Muscle layer of colon (tissue), 2 donors: ENCODE results near the gene NRP2.
A peak's percentile ranks its signal among the peaks of the same experiment; 100 is the strongest.

ENCODE experiments used
- H3K27ac ChIP-seq: one replicate; pipeline ENCODE4 v1.7.0; 2013; ENCODE audit warnings: low read depth, mild to moderate bottlenecking, low read length, moderate library complexity
- H3K27me3 ChIP-seq, 2 donors: one replicate each; pipeline ENCODE4 v1.7.0; 2013; ENCODE audit warnings: low read length in 2 of 2, mild to moderate bottlenecking in 2 of 2; ENCODE audit not compliant: insufficient read depth in 2 of 2, control insufficient read depth in 1 of 2
- H3K36me3 ChIP-seq: one replicate; pipeline ENCODE4 v1.7.0; 2013; ENCODE audit warnings: mild to moderate bottlenecking, low read length; ENCODE audit not compliant: insufficient read depth
- H3K4me1 ChIP-seq: one replicate; pipeline ENCODE4 v1.7.0; 2013; ENCODE audit warnings: mild to moderate bottlenecking, low read length; ENCODE audit not compliant: insufficient read depth
- H3K4me3 ChIP-seq, 2 donors: one replicate each; pipeline ENCODE4 v1.7.0; 2013; ENCODE audit warnings: low read length in 2 of 2, low read depth in 1 of 2, mild to moderate bottlenecking in 1 of 2, moderate library complexity in 1 of 2
- H3K9ac ChIP-seq: one replicate; pipeline ENCODE4 v1.7.0; 2013; ENCODE audit warnings: low read length
- H3K9me3 ChIP-seq: one replicate; pipeline ENCODE4 v1.7.0; 2013; ENCODE audit warnings: mild to moderate bottlenecking, low read length
- donor health status: abdominal sarcoma.
- donor health status: Adenocarcinoma of cecum.

Gene NRP2

GRCh38 chr2:205782941-205783340, 100.6 kb downstream of the NRP2 start:
- Histone ChIP-seq H3K9ac (no peak overlapping the region), H3K4me3 (no peak overlapping the region), H3K36me3 (peaks cover 23% of the 10 kb centered on the region), H3K4me1 (peaks cover 100% of the 10 kb centered on the region), H3K27me3 (no peaks in the 10 kb centered on the region), H3K9me3 (no peaks in the 10 kb centered on the region), H3K27ac (peak overlapping the region; percentile 35)

GRCh38 chr2:205783872-205784499, 101.7 kb downstream of the NRP2 start:
- Histone ChIP-seq H3K36me3 (peaks cover 20% of the 10 kb centered on the region), H3K4me3 (no peak overlapping the region), H3K9ac (no peak overlapping the region), H3K9me3 (no peaks in the 10 kb centered on the region), H3K4me1 (peaks cover 91% of the 10 kb centered on the region), H3K27ac (peak overlapping the region; percentile 35), H3K27me3 (no peaks in the 10 kb centered on the region)

- no peak overlapping the region for H3K9ac ChIP-seq
- peak overlapping the region; percentile 4 for H3K27ac ChIP-seq
- peaks cover 89% of the 10 kb centered on the region for H3K4me1 ChIP-seq
Measured at GRCh38 chr2:205785507-205786260, 103.4 kb downstream of the NRP2 start.

GRCh38 chr2:205786976-205787375, 104.7 kb downstream of the NRP2 start:
- Histone ChIP-seq H3K36me3 (peaks cover 25% of the 10 kb centered on the region), H3K9ac (no peak overlapping the region), H3K27ac (peak overlapping the region; percentile 4), H3K27me3 (no peaks in the 10 kb centered on the region), H3K9me3 (no peaks in the 10 kb centered on the region), H3K4me1 (peaks cover 87% of the 10 kb centered on the region), H3K4me3 (no peak overlapping the region)

More at GRCh38 chr2:205785507-205786260, 103.4 kb downstream of the NRP2 start:
- no peak overlapping the region for H3K4me3 ChIP-seq
- H3K9me3 ChIP-seq = no peaks in the 10 kb centered on the region
- H3K27me3 ChIP-seq = no peaks in the 10 kb centered on the region
- peaks cover 25% of the 10 kb centered on the region for H3K36me3 ChIP-seq

- peaks cover 25% of the 10 kb centered on the region for H3K36me3 ChIP-seq
- peak overlapping the region; percentile 41 for H3K27ac ChIP-seq
- H3K9ac ChIP-seq = no peak overlapping the region
- H3K27me3 ChIP-seq = no peaks in the 10 kb centered on the region
- no peak overlapping the region for H3K4me3 ChIP-seq
- H3K9me3 ChIP-seq = no peaks in the 10 kb centered on the region
- H3K4me1 ChIP-seq = peaks cover 87% of the 10 kb centered on the region
Measured at GRCh38 chr2:205787761-205788160, 105.5 kb downstream of the NRP2 start.

GRCh38 chr2:205789906-205790305, 107.6 kb downstream of the NRP2 start:
- H3K4me1 ChIP-seq = peaks cover 81% of the 10 kb centered on the region
- no peak overlapping the region for H3K4me3 ChIP-seq
- H3K9me3 ChIP-seq = no peaks in the 10 kb centered on the region
- no peak overlapping the region for H3K9ac ChIP-seq
- peaks cover 25% of the 10 kb centered on the region for H3K36me3 ChIP-seq
- no peaks in the 10 kb centered on the region for H3K27me3 ChIP-seq
- H3K27ac ChIP-seq = peak overlapping the region; percentile 78

- Histone ChIP-seq H3K36me3 (peaks cover 42% of the 10 kb centered on the region), H3K4me3 (no peak overlapping the region), H3K9ac (no peak overlapping the region), H3K27ac (peak overlapping the region; percentile 92), H3K4me1 (peaks cover 61% of the 10 kb centered on the region), H3K9me3 (no peaks in the 10 kb centered on the region), H3K27me3 (no peaks in the 10 kb centered on the region)
Measured at GRCh38 chr2:205792908-205793307, 110.6 kb downstream of the NRP2 start.

GRCh38 chr2:205796805-205797313, 114.6 kb downstream of the NRP2 start:
- Histone ChIP-seq H3K27ac (peak overlapping the region; percentile 50), H3K4me3 (no peak overlapping the region), H3K9ac (no peak overlapping the region), H3K27me3 (no peaks in the 10 kb centered on the region), H3K9me3 (no peaks in the 10 kb centered on the region), H3K36me3 (peaks cover 29% of the 10 kb centered on the region), H3K4me1 (peaks cover 66% of the 10 kb centered on the region)

- peaks cover 66% of the 10 kb centered on the region for H3K4me1 ChIP-seq
- no peaks in the 10 kb centered on the region for H3K27me3 ChIP-seq
- H3K9ac ChIP-seq = no peak overlapping the region
- no peaks in the 10 kb centered on the region for H3K9me3 ChIP-seq
- H3K36me3 ChIP-seq = peaks cover 29% of the 10 kb centered on the region
- no peak overlapping the region for H3K4me3 ChIP-seq
- peak overlapping the region; percentile 91 for H3K27ac ChIP-seq
Measured at GRCh38 chr2:205797866-205798265, 115.6 kb downstream of the NRP2 start.

- Histone ChIP-seq H3K4me3 (no peak overlapping the region), H3K9ac (no peak overlapping the region), H3K36me3 (peaks cover 16% of the 10 kb centered on the region), H3K27ac (peak overlapping the region; percentile 91), H3K4me1 (peaks cover 53% of the 10 kb centered on the region), H3K27me3 (no peaks in the 10 kb centered on the region), H3K9me3 (no peaks in the 10 kb centered on the region)
Measured at GRCh38 chr2:205800224-205800623, 117.9 kb downstream of the NRP2 start.

GRCh38 chr2:205800773-205801172, 118.5 kb downstream of the NRP2 start:
- Histone ChIP-seq H3K4me3 (peak overlapping the region in 1 of 2 donors; percentile 13), H3K27ac (peak overlapping the region; percentile 91), H3K9ac (no peak overlapping the region)

More at GRCh38 chr2:205800773-205801172, 118.5 kb downstream of the NRP2 start:
- Histone ChIP-seq H3K9me3 (no peaks in the 10 kb centered on the region), H3K4me1 (peaks cover 53% of the 10 kb centered on the region), H3K36me3 (peaks cover 11% of the 10 kb centered on the region), H3K27me3 (no peaks in the 10 kb centered on the region)
